ENCODE measurements around the gene SLC26A2.

SLC26A2 gene

GRCh38 chr5:149995385-149996204, 35.0 kb downstream of the SLC26A2 start:
- no peak overlapping the region for H3K9ac ChIP-seq (ENCODE audit: low read length)
- H3K4ac ChIP-seq (ENCODE audit: low read depth in 1 of 2, low read length in 2 of 2) = no peak overlapping the region
- H4K8ac ChIP-seq (ENCODE audit: low read length) = no peak overlapping the region
- no peak overlapping the region for H2AK5ac ChIP-seq (ENCODE audit: low read length, severe bottlenecking)
- H2BK120ac ChIP-seq (ENCODE audit: low read depth, low read length) = no peak overlapping the region
- H3K27ac ChIP-seq (ENCODE audit: low read length, poor library complexity, severe bottlenecking) = no peak overlapping the region
- no peak overlapping the region for H2BK5ac ChIP-seq (ENCODE audit: low read depth, low read length, poor library complexity, severe bottlenecking)
- WGBS = 95% methylated on average over 7 of the region's 14 CpGs
- no peak overlapping the region for H2AFZ ChIP-seq (ENCODE audit: low read depth, low read length)
- H3K79me1 ChIP-seq (replicated peaks; ENCODE audit: low read length, poor library complexity, severe bottlenecking) = peaks cover 2% of the 10 kb centered on the region
- no peak overlapping the region for H4K91ac ChIP-seq (ENCODE audit: low read length)
- H3K9me3 ChIP-seq (ENCODE audit: control insufficient read depth, low read length) = no peaks in the 10 kb centered on the region
- no peak overlapping the region for H3K4me3 ChIP-seq (ENCODE audit: insufficient read depth in 1 of 2, low read depth in 1 of 2, low read length in 2 of 2)
- DNase-seq = no peak
- no peak overlapping the region for H3K14ac ChIP-seq (ENCODE audit: low read length in 2 of 2)
- H3K4me1 ChIP-seq (ENCODE audit: control insufficient read depth, insufficient read depth, low read depth, low read length) = peaks cover 4% of the 10 kb centered on the region
- H2BK15ac ChIP-seq (ENCODE audit: low read depth, poor library complexity, severe bottlenecking) = no peak overlapping the region
- peaks cover 7 to 37% of the 10 kb centered on the region in 2 experiments for H3K36me3 ChIP-seq (ENCODE audit: control insufficient read depth in 1 of 2, insufficient read depth in 2 of 2, low read depth in 1 of 2, low read length in 2 of 2)
- H2BK12ac ChIP-seq (ENCODE audit: low read length in 2 of 2) = no peak overlapping the region
- H3K18ac ChIP-seq (ENCODE audit: low read depth in 1 of 2, low read length in 2 of 2) = no peak overlapping the region
- no peaks in the 10 kb centered on the region for H3K27me3 ChIP-seq (ENCODE audit: control insufficient read depth in 1 of 2, insufficient read depth in 1 of 2, low read length in 2 of 2)
- no peak overlapping the region for H3K4me2 ChIP-seq (ENCODE audit: low read length, poor library complexity, severe bottlenecking)
- H3K23ac ChIP-seq (ENCODE audit: low read length in 2 of 2) = no peak overlapping the region

GRCh38 chr5:149996205-149996890, 35.8 kb downstream of the SLC26A2 start:
- H3K9me3 ChIP-seq (ENCODE audit: control insufficient read depth, low read length) = no peaks in the 10 kb centered on the region
- no peak overlapping the region for H2BK120ac ChIP-seq (ENCODE audit: low read depth, low read length)
- H3K4me3 ChIP-seq (ENCODE audit: insufficient read depth in 1 of 2, low read depth in 1 of 2, low read length in 2 of 2) = no peak overlapping the region
- H3K23ac ChIP-seq (ENCODE audit: low read length in 2 of 2) = no peak overlapping the region
- WGBS = 98% methylated on average over 6 of the region's 6 CpGs
- no peak overlapping the region for H3K4ac ChIP-seq (ENCODE audit: low read depth in 1 of 2, low read length in 2 of 2)
- no peak overlapping the region for H3K27ac ChIP-seq (ENCODE audit: low read length, poor library complexity, severe bottlenecking)
- no peak for DNase-seq
- H2BK12ac ChIP-seq (ENCODE audit: low read length in 2 of 2) = no peak overlapping the region
- no peak overlapping the region for H3K14ac ChIP-seq (ENCODE audit: low read length in 2 of 2)
- no peak overlapping the region for H2BK15ac ChIP-seq (ENCODE audit: low read depth, poor library complexity, severe bottlenecking)
- no peak overlapping the region for H3K4me2 ChIP-seq (ENCODE audit: low read length, poor library complexity, severe bottlenecking)
- H3K4me1 ChIP-seq (ENCODE audit: control insufficient read depth, insufficient read depth, low read depth, low read length) = peaks cover 4% of the 10 kb centered on the region
- no peak overlapping the region for H2BK5ac ChIP-seq (ENCODE audit: low read depth, low read length, poor library complexity, severe bottlenecking)
- H3K79me1 ChIP-seq (replicated peaks; ENCODE audit: low read length, poor library complexity, severe bottlenecking) = peaks cover 3% of the 10 kb centered on the region
- no peak overlapping the region for H2AFZ ChIP-seq (ENCODE audit: low read depth, low read length)
- H3K36me3 ChIP-seq (ENCODE audit: control insufficient read depth in 1 of 2, insufficient read depth in 2 of 2, low read depth in 1 of 2, low read length in 2 of 2) = peaks cover 7 to 37% of the 10 kb centered on the region in 2 experiments
- no peak overlapping the region for H4K8ac ChIP-seq (ENCODE audit: low read length)
- H3K27me3 ChIP-seq (ENCODE audit: control insufficient read depth in 1 of 2, insufficient read depth in 1 of 2, low read length in 2 of 2) = no peaks in the 10 kb centered on the region
- H3K18ac ChIP-seq (ENCODE audit: low read depth in 1 of 2, low read length in 2 of 2) = no peak overlapping the region
- no peak overlapping the region for H2AK5ac ChIP-seq (ENCODE audit: low read length, severe bottlenecking)
- H3K9ac ChIP-seq (ENCODE audit: low read length) = no peak overlapping the region
- H4K91ac ChIP-seq (ENCODE audit: low read length) = no peak overlapping the region

- no peak overlapping the region for H2BK5ac ChIP-seq (ENCODE audit: low read depth, low read length, poor library complexity, severe bottlenecking)
- 100% methylated on average over 2 of the region's 3 CpGs for WGBS
Observed at GRCh38 chr5:149998281-149998680, 37.7 kb downstream of the SLC26A2 start.

GRCh38 chr5:149999359-149999758, 38.8 kb downstream of the SLC26A2 start:
- 72% methylated on average over 2 of the region's 3 CpGs for WGBS

More at GRCh38 chr5:149998281-149998680, 37.7 kb downstream of the SLC26A2 start:
- no peaks in the 10 kb centered on the region for H3K27me3 ChIP-seq (ENCODE audit: control insufficient read depth in 1 of 2, insufficient read depth in 1 of 2, low read length in 2 of 2)
- no peak overlapping the region for H3K23ac ChIP-seq (ENCODE audit: low read length in 2 of 2)
- no peak overlapping the region for H2BK15ac ChIP-seq (ENCODE audit: low read depth, poor library complexity, severe bottlenecking)
- H3K9me3 ChIP-seq (ENCODE audit: control insufficient read depth, low read length) = no peaks in the 10 kb centered on the region
- H2BK12ac ChIP-seq (ENCODE audit: low read length in 2 of 2) = no peak overlapping the region
- no peak overlapping the region for H2AFZ ChIP-seq (ENCODE audit: low read depth, low read length)
- H2AK5ac ChIP-seq (ENCODE audit: low read length, severe bottlenecking) = no peak overlapping the region
- no peak overlapping the region for H3K9ac ChIP-seq (ENCODE audit: low read length)
- H3K27ac ChIP-seq (ENCODE audit: low read length, poor library complexity, severe bottlenecking) = no peak overlapping the region
- H3K4me1 ChIP-seq (ENCODE audit: control insufficient read depth, insufficient read depth, low read depth, low read length) = peaks cover 4% of the 10 kb centered on the region
- peaks cover 3% of the 10 kb centered on the region for H3K79me1 ChIP-seq (replicated peaks; ENCODE audit: low read length, poor library complexity, severe bottlenecking)
- DNase-seq = no peak
- H3K36me3 ChIP-seq (ENCODE audit: control insufficient read depth in 1 of 2, insufficient read depth in 2 of 2, low read depth in 1 of 2, low read length in 2 of 2) = peaks cover 7 to 37% of the 10 kb centered on the region in 2 experiments
- no peak overlapping the region for H3K4me2 ChIP-seq (ENCODE audit: low read length, poor library complexity, severe bottlenecking)
- no peak overlapping the region for H2BK120ac ChIP-seq (ENCODE audit: low read depth, low read length)
- H3K4ac ChIP-seq (ENCODE audit: low read depth in 1 of 2, low read length in 2 of 2) = no peak overlapping the region
- no peak overlapping the region for H3K4me3 ChIP-seq (ENCODE audit: insufficient read depth in 1 of 2, low read depth in 1 of 2, low read length in 2 of 2)
- H4K8ac ChIP-seq (ENCODE audit: low read length) = no peak overlapping the region
- no peak overlapping the region for H3K14ac ChIP-seq (ENCODE audit: low read length in 2 of 2)
- no peak overlapping the region for H3K18ac ChIP-seq (ENCODE audit: low read depth in 1 of 2, low read length in 2 of 2)
- no peak overlapping the region for H4K91ac ChIP-seq (ENCODE audit: low read length)

More at GRCh38 chr5:149999359-149999758, 38.8 kb downstream of the SLC26A2 start:
- Histone ChIP-seq H2BK5ac (ENCODE audit: low read depth, low read length, poor library complexity, severe bottlenecking) (no peak overlapping the region), H2BK12ac (ENCODE audit: low read length in 2 of 2) (no peak overlapping the region), H3K4me3 (ENCODE audit: insufficient read depth in 1 of 2, low read depth in 1 of 2, low read length in 2 of 2) (peak overlapping the region in 1 of 2 experiments; percentile 96), H4K91ac (ENCODE audit: low read length) (no peak overlapping the region), H3K9ac (ENCODE audit: low read length) (peak overlapping the region; percentile 96), H3K18ac (ENCODE audit: low read depth in 1 of 2, low read length in 2 of 2) (no peak overlapping the region), H3K9me3 (ENCODE audit: control insufficient read depth, low read length) (no peaks in the 10 kb centered on the region), H2BK120ac (ENCODE audit: low read depth, low read length) (no peak overlapping the region), H3K27ac (ENCODE audit: low read length, poor library complexity, severe bottlenecking) (no peak overlapping the region), H3K4me2 (ENCODE audit: low read length, poor library complexity, severe bottlenecking) (peak overlapping the region; percentile 69), H3K4me1 (ENCODE audit: control insufficient read depth, insufficient read depth, low read depth, low read length) (peaks cover 6% of the 10 kb centered on the region), H3K4ac (ENCODE audit: low read depth in 1 of 2, low read length in 2 of 2) (no peak overlapping the region), H3K36me3 (ENCODE audit: control insufficient read depth in 1 of 2, insufficient read depth in 2 of 2, low read depth in 1 of 2, low read length in 2 of 2) (peaks cover 10 to 36% of the 10 kb centered on the region in 2 experiments), H2BK15ac (ENCODE audit: low read depth, poor library complexity, severe bottlenecking) (no peak overlapping the region), H4K8ac (ENCODE audit: low read length) (no peak overlapping the region), H2AK5ac (ENCODE audit: low read length, severe bottlenecking) (no peak overlapping the region), H3K27me3 (ENCODE audit: control insufficient read depth in 1 of 2, insufficient read depth in 1 of 2, low read length in 2 of 2) (no peaks in the 10 kb centered on the region), H3K23ac (ENCODE audit: low read length in 2 of 2) (no peak overlapping the region), H2AFZ (ENCODE audit: low read depth, low read length) (no peak overlapping the region), H3K14ac (ENCODE audit: low read length in 2 of 2) (no peak overlapping the region), H3K79me1 (replicated peaks; ENCODE audit: low read length, poor library complexity, severe bottlenecking) (peaks cover 3% of the 10 kb centered on the region)
- DNase-seq = no peak

All from mesenchymal stem cell (in vitro differentiated cells and primary cell).